Stomach (tissue), 9 donors: ENCODE results near the gene PLXNA1. TPM values are rescaled to one million over a fixed set of nuclear protein-coding genes. Genes with fewer than 3 reads are reported as not detected.

Source experiments
- DNase-seq, 2 donors: peaks; one replicate each; pipeline versions ENCODE4 v3.0.0 to v3.0.0-alpha.2; 2013 to 2019
- H3K27ac ChIP-seq, 5 donors: fragments of 200-600 bp in 4 of 5; sonication (generic) in 4 of 5; one replicate each; pipeline ENCODE4 v1.5.1; 2013 to 2019; ENCODE audit warnings: mild to moderate bottlenecking in 1 of 5, moderate library complexity in 1 of 5
- H3K27me3 ChIP-seq, 3 donors: fragments of 200-600 bp; sonication (generic); one replicate each; pipeline ENCODE4 v1.5.1; 2017 to 2019; ENCODE audit warnings: mixed run types in 1 of 3
- H3K36me3 ChIP-seq, 4 donors: fragments of 200-600 bp; sonication (generic); 1 replicate in 3 of 4; 2 replicates in 1 of 4; pipeline ENCODE4 v1.5.1; 2016 to 2019
- H3K4me1 ChIP-seq, 4 donors: fragments of 200-600 bp; sonication (generic); one replicate each; pipeline ENCODE4 v1.5.1; 2016 to 2019
- H3K4me3 ChIP-seq, 4 donors: fragments of 200-600 bp; sonication (generic) in 3 of 4; one replicate each; pipeline ENCODE4 v1.5.1; 2016 to 2019; ENCODE audit warnings: mild to moderate bottlenecking in 1 of 4
- H3K9me3 ChIP-seq, 4 donors: fragments of 200-600 bp; sonication (generic); one replicate each; pipeline ENCODE4 v1.5.1; 2016 to 2019
- EP300 ChIP-seq: sonication (generic); formaldehyde crosslinking; IDR thresholded peaks from one replicate; pipeline ENCODE4 v1.6.1; 2017; ENCODE audit warnings: antibody characterized with exemption
- POLR2A ChIP-seq, 4 donors: fragments of 450-650 bp; IDR thresholded peaks; one replicate each; pipeline ENCODE4 v1.6.1; 2016; ENCODE audit warnings: antibody characterized with exemption in 4 of 4, control low read depth in 2 of 4, mild to moderate bottlenecking in 1 of 4, moderate library complexity in 1 of 4
- POLR2AphosphoS5 ChIP-seq, 3 donors: sonication (generic); formaldehyde crosslinking; IDR thresholded peaks; one replicate each; pipeline ENCODE4 v1.6.1; 2016; ENCODE audit warnings: antibody characterized with exemption in 3 of 3
- WGBS, 5 donors: extraction: QIAGEN DNeasy Blood & Tissue Kit in 3 of 5; methylation state at CpG; one replicate each; pipeline versions ENCODE4 v1.1.5 to v1.1.7; 2013 to 2018; 5-methylcytosine and 5-hydroxymethylcytosine counted together
- intact Hi-C: fragments of 100-400 bp; cut with DNase I; formaldehyde crosslinking; loops from one replicate; pipeline ENCODE4 v1.15.1; 2023; ENCODE audit warnings: low total_unique reads
- polyA plus RNA-seq, 3 donors: library from polyadenylated mRNA; stranded (reverse); fragments of 200-250 nt; gene quantifications; one replicate each; pipeline ENCODE4 v1.2.3, GENCODE V29; 2013
- total RNA-seq, 5 donors: library from RNA; depleted of rRNA; stranded (reverse); fragments of >200 nt; gene quantifications; one replicate each; pipeline versions ENCODE4 v1.1.0 to v1.2.3, GENCODE V29; 2014 to 2016
- TF ChIP-seq, protein P1 (sequence below), 7 experiments: fragments of 450-650 bp in 4 of 7; fragments of 200-600 bp in 3 of 7; sonication (generic) in 3 of 7; IDR thresholded peaks; one replicate each; pipeline ENCODE4 v1.5.1; 2016 to 2019; ENCODE audit warnings: antibody characterized with exemption in 7 of 7, control low read depth in 2 of 7, mild to moderate bottlenecking in 1 of 7
- donor health status: healthy with polysubstance abuse.
- donor health status: Bipolar disorder and iron deficiency.
- donor health status: healthy.

The PLXNA1 gene
- total and polyA plus RNA-seq, 8 donors, result 0.92 to 54.7 (median 13.9) TPM

DNA sequence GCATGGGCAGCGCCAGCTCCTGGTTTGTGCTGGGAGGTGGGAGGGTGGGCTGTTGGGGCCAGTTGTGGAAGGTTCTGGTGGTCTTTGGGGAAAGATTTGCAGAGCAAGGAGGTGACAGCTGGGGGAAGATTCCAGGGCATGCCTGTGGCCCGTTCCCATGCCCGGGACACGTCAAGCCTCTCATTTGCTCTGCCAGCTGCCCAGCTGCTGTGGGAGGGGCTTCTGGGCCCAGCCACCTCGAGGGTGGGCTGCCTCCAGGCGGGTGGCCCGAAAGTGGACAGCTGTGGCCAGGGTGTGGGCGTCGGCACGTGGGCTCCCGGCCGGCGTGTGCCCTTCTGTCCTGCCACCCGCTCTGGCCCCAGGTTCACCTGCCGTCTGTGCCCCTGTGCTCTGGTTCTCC lies 17.2 kb downstream of the PLXNA1 start:
- intact Hi-C loops, result no loop called here
- Histone ChIP-seq H3K4me1 (peaks cover 27 to 67% (median 56%) of the 10 kb centered on the region in 4 donors), H3K36me3 (peaks cover 0 to 10% (median 6%) of the 10 kb centered on the region in 4 donors), H3K9me3 (no peaks in the 10 kb centered on the region), H3K27ac (no peak overlapping the region), H3K27me3 (no peaks in the 10 kb centered on the region), H3K4me3 (no peak overlapping the region)
- DNase-seq, result no peak
- 76 to 84% (median 80%) methylated on average over 7 to 15 of the region's 15 CpGs for WGBS, 5 donors
- TF ChIP-seq, protein P1, sequence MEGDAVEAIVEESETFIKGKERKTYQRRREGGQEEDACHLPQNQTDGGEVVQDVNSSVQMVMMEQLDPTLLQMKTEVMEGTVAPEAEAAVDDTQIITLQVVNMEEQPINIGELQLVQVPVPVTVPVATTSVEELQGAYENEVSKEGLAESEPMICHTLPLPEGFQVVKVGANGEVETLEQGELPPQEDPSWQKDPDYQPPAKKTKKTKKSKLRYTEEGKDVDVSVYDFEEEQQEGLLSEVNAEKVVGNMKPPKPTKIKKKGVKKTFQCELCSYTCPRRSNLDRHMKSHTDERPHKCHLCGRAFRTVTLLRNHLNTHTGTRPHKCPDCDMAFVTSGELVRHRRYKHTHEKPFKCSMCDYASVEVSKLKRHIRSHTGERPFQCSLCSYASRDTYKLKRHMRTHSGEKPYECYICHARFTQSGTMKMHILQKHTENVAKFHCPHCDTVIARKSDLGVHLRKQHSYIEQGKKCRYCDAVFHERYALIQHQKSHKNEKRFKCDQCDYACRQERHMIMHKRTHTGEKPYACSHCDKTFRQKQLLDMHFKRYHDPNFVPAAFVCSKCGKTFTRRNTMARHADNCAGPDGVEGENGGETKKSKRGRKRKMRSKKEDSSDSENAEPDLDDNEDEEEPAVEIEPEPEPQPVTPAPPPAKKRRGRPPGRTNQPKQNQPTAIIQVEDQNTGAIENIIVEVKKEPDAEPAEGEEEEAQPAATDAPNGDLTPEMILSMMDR (IDR thresholded peaks at IDR 0.05), result no peak
- no peak for TF ChIP-seq EP300
- no peak for TF ChIP-seq POLR2AphosphoS5 (IDR thresholded peaks at IDR 0.05)
- TF ChIP-seq POLR2A (IDR thresholded peaks at IDR 0.05), result no peak

GRCh38 chr3:127000761-127001160 lies 17.8 kb downstream of the PLXNA1 start:
- Histone ChIP-seq H3K27me3 (no peaks in the 10 kb centered on the region), H3K9me3 (no peaks in the 10 kb centered on the region), H3K4me3 (no peak overlapping the region), H3K4me1 (peaks cover 27 to 61% (median 54%) of the 10 kb centered on the region in 4 donors), H3K27ac (no peak overlapping the region), H3K36me3 (peaks cover 0 to 10% (median 6%) of the 10 kb centered on the region in 4 donors)
- 88 to 98% (median 92%) methylated on average over 5 to 12 of the region's 12 CpGs for WGBS, 5 donors
- DNase-seq, result no peak
- TF ChIP-seq POLR2A (IDR thresholded peaks at IDR 0.05) (no peak), EP300 (no peak), POLR2AphosphoS5 (IDR thresholded peaks at IDR 0.05) (no peak)
- TF ChIP-seq, protein P1 (IDR thresholded peaks at IDR 0.05), result no peak
- intact Hi-C loops, result no loop called here

DNA sequence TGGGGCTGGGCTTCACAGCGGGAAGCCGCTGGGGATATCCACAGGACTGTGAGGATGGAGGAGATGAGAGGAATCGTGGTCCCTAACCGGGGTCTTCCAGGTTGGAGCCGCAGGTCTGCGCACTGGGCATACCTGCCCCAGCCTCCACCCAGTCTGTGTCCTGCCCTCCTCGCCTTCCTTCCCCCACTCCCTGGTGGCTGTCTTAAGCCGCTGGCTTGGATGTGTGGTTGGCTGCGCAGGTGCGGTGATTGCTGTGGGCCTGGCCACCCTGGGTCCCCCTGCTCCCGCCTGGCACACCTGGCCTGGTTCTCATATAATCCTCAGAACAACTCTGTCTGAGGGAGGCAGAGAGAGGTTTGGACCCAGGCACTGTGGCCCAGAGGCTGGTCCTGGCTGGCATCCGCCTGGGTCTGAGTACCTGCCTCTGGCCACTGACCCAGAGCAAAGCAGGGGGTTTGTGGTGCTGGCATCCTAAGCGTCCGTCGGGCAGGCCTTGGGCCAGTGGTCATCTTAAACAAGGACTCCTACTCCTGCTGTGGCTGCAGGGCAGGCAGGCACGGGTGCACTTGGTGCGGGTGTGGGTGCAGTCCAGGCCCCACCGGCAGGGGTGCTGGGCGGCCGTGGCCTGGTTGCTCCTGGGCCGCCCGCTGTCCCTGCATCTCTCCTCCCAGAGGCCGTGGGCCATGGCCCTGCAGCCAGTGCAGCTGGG lies 18.7 kb downstream of the PLXNA1 start:
- TF ChIP-seq POLR2A (IDR thresholded peaks at IDR 0.05) (no peak), EP300 (no peak), POLR2AphosphoS5 (IDR thresholded peaks at IDR 0.05) (no peak)
- TF ChIP-seq, protein P1 (IDR thresholded peaks at IDR 0.05), result no peak
- H3K36me3 ChIP-seq, result peaks cover 0 to 10% (median 3%) of the 10 kb centered on the region in 4 donors
- peaks cover 27 to 61% (median 54%) of the 10 kb centered on the region in 4 donors for H3K4me1 ChIP-seq
- DNase-seq, result no peak
- H3K27me3 ChIP-seq, result no peaks in the 10 kb centered on the region
- intact Hi-C loops, result no loop called here
- H3K9me3 ChIP-seq, result no peaks in the 10 kb centered on the region
- 45 to 77% (median 64%) methylated on average over 9 to 23 of the region's 23 CpGs for WGBS, 5 donors
- H3K4me3 ChIP-seq, result peak overlapping the region; percentile 0 to 14 (median 8)
- peak overlapping the region; percentile 9 to 72 (median 67) for H3K27ac ChIP-seq

DNA sequence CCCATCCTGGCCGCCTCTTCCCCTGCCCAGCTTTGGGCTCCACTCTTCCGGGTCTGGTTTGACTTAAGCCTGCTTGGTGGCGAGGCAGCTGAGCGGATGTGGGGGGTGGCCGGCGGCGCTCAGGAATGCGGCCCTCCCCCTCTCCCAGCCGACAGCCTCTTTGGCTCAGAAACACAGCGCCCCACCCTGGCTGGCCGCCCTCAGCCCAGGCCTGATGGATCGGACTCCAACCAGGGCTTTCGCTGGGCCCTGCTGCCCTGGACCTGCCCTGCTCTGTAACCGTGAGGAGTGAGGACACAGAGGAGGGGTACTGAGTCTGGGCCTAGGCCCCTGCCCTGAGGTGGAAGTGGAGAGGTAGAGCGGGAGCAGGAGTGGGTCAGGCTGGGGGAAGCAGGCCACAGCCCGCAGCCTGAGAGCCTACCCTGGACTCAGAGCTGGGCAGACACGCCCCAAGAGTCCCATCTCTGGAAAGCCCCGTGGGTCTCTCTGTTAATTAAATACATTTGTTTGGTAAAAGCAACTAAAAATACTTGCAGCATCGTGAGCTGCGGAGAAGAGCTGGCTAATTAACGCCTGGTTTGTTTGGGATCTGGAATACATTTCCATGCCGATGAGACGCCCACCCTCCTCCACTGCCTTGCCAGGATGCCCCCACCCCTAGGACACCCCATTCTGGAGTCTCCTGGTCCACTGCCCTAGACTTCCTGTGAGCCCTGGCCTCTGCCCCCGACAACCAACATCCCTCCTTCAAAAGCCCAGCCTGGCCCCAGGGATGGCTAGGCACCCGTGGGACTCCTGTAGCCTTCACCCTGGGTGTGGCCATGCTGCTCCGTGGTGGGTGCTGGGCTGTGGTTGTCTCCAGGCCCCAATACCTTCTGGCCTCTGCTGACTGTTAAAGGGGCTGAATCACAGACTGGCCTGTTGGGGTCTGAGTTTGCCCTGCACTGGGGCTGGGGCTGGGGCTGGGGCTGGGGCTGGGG lies 19.6 kb downstream of the PLXNA1 start:
- Histone ChIP-seq H3K27me3 (no peaks in the 10 kb centered on the region), H3K4me3 (peak overlapping the region; percentile 0 to 14 (median 8)), H3K27ac (peak overlapping the region; percentile 9 to 72 (median 67)), H3K4me1 (peaks cover 27 to 61% (median 52%) of the 10 kb centered on the region in 4 donors), H3K36me3 (peaks cover 0 to 15% (median 5%) of the 10 kb centered on the region in 4 donors), H3K9me3 (no peaks in the 10 kb centered on the region)
- intact Hi-C loops, result no loop called here
- TF ChIP-seq EP300 (no peak), POLR2AphosphoS5 (IDR thresholded peaks at IDR 0.05) (peak in 2 of 3 donors; percentile 9 to 36), POLR2A (IDR thresholded peaks at IDR 0.05) (no peak)
- TF ChIP-seq, protein P1 (IDR thresholded peaks at IDR 0.05), result peak in 2 of 7 experiments; percentile 26 to 39
- 33 to 44% (median 36%) methylated on average over 13 to 26 of the region's 26 CpGs for WGBS, 5 donors
- peak; percentile 71 to 96 for DNase-seq
